Lower leg skin (tissue), 4 donors: Measurements from ENCODE around the gene RAB17. TPM values are rescaled to one million over a fixed set of nuclear protein-coding genes. Genes with fewer than 3 reads are reported as not detected.

Experiments used
- DNase-seq, 2 donors: peaks; one replicate each; pipeline ENCODE4 v3.0.0-alpha.2; 2019; ENCODE audit warnings: low spot score in 2 of 2
- H3K4me3 ChIP-seq: fragments of 200-600 bp; sonication (generic); 2 replicates; pipeline ENCODE4 v1.5.1; 2017; ENCODE audit warnings: mild to moderate bottlenecking, low read depth; ENCODE audit not compliant: poor library complexity, severe bottlenecking
- POLR2A ChIP-seq, 2 donors: fragments of 450-650 bp; IDR thresholded peaks; one replicate each; pipeline ENCODE4 v1.6.1; 2016 to 2017; ENCODE audit warnings: antibody characterized with exemption in 2 of 2, mild to moderate bottlenecking in 1 of 2, moderate library complexity in 1 of 2
- WGBS, 2 donors: methylation state at CpG; one replicate each; pipeline ENCODE4 v1.1.5; 2018; 5-methylcytosine and 5-hydroxymethylcytosine counted together
- intact Hi-C: fragments of 100-400 bp; cut with DNase I; formaldehyde crosslinking; loops from one replicate; pipeline ENCODE4 v1.15.0; 2023; ENCODE audit warnings: low total_unique reads
- total RNA-seq, 4 donors: library from RNA; depleted of rRNA; stranded (reverse); fragments of >200 nt; gene quantifications; one replicate each; pipeline ENCODE4 v1.1.0, GENCODE V29; 2016
- TF ChIP-seq, protein P1 (sequence below), 3 donors: fragments of 450-650 bp; IDR thresholded peaks; one replicate each; pipeline ENCODE4 v1.5.1; 2016; ENCODE audit warnings: antibody characterized with exemption in 3 of 3, mild to moderate bottlenecking in 3 of 3, moderate library complexity in 2 of 3

Gene RAB17
- total RNA-seq, 4 donors from 2014 or later, result 1.7 to 6.3 (median 2.8) TPM

DNA sequence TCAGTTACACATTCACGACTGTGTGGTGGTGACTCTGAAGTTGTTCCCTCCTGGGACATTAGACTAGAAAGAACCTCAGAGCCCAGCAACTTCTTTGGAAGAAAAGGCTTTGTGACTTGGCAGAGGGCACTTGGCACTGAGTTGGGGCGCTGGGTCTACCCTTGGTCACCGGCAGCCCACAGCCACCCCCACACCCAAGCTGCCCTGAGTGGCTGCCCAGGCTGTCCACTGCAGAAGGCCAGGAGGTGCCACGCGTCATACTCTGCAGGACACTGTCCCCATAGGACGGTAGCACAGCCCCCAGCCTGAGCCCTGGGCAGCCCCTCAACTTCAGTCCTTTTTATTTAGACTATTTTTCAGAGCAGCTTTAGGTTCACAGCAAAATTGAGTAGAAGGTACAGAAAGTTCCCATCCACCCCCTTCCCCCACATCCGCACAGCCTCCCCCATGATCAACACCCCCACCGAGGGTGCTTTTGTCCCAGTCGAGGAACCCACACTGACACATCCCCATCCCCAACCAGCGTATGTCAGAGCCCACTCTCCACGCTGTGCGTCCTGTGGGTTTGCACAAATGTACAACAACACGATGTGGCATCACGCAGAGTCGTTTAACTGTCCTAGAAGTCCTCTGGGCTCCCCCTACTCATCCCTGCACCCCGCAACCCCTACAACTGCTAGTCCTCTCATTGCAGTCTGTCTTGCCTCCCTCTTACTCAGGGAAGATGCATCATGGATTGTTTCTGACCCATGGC, 23.1 kb downstream of the RAB17 start:
- H3K4me3 ChIP-seq, result no peak overlapping the region
- whole genome bisulfite sequencing, 2 donors, result 85 to 86% methylated on average over 16 of the region's 16 CpGs
- DNase-seq, result no peak
- intact Hi-C loops, result no loop called here
- no peak for TF ChIP-seq POLR2A (IDR thresholded peaks at IDR 0.05)
- TF ChIP-seq, protein P1, sequence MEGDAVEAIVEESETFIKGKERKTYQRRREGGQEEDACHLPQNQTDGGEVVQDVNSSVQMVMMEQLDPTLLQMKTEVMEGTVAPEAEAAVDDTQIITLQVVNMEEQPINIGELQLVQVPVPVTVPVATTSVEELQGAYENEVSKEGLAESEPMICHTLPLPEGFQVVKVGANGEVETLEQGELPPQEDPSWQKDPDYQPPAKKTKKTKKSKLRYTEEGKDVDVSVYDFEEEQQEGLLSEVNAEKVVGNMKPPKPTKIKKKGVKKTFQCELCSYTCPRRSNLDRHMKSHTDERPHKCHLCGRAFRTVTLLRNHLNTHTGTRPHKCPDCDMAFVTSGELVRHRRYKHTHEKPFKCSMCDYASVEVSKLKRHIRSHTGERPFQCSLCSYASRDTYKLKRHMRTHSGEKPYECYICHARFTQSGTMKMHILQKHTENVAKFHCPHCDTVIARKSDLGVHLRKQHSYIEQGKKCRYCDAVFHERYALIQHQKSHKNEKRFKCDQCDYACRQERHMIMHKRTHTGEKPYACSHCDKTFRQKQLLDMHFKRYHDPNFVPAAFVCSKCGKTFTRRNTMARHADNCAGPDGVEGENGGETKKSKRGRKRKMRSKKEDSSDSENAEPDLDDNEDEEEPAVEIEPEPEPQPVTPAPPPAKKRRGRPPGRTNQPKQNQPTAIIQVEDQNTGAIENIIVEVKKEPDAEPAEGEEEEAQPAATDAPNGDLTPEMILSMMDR (IDR thresholded peaks at IDR 0.05), result no peak

- no peak within 1 kb of the TSS for H3K4me3 ChIP-seq
- intact Hi-C loops, result no loop called here
- 75 to 78% methylated on average over 26 to 30 of the region's 32 CpGs for WGBS, 2 donors
- TF ChIP-seq, protein P1 (IDR thresholded peaks at IDR 0.05), result no peak
- TF ChIP-seq POLR2A (IDR thresholded peaks at IDR 0.05), result no peak
- DNase-seq, result peak in 1 of 2 donors; percentile 82
Measured at GRCh38 chr2:237566401-237567235, 23.9 kb downstream of the RAB17 start, which contains the start of gene PRLH. PRLH (plus strand) TSS chr2:237566574; CDS start chr2:237566574, 0 bp downstream.

DNA sequence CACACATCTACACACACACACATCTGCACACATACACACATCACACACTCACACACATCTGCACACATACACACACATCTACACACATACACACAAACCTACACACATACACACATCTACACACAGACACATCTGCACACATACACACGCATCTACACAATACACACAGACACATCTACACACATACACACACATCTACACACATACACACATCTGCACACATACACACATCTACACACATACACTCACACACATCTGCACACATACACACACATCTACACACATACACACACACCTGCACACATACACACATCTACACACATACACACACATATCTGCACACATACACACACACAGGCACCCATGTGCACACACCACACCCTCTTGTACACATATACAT, 24.6 kb downstream of the RAB17 start:
- intact Hi-C loops, result no loop called here
- no peak for DNase-seq
- H3K4me3 ChIP-seq, result no peak overlapping the region
- 86 to 97% methylated on average over 1 of the region's 1 CpG for WGBS, 2 donors
- no peak for TF ChIP-seq POLR2A (IDR thresholded peaks at IDR 0.05)
- TF ChIP-seq, protein P1 (IDR thresholded peaks at IDR 0.05), result no peak

- WGBS, 2 donors, result 76 to 86% methylated on average over 12 of the region's 14 CpGs
- intact Hi-C loops, result no loop called here
- no peak for DNase-seq
- H3K4me3 ChIP-seq, result no peak overlapping the region
- TF ChIP-seq POLR2A (IDR thresholded peaks at IDR 0.05), result no peak
- TF ChIP-seq, protein P1 (IDR thresholded peaks at IDR 0.05), result no peak
Measured at GRCh38 chr2:237564526-237565131, 25.9 kb downstream of the RAB17 start.

- H3K4me3 ChIP-seq, result no peak overlapping the region
- TF ChIP-seq POLR2A (IDR thresholded peaks at IDR 0.05), result no peak
- DNase-seq, result no peak
- WGBS, 2 donors, result 31 to 44% methylated on average over 8 to 14 of the region's 14 CpGs
- intact Hi-C loops, result no loop called here
Measured at GRCh38 chr2:237563816-237564215, 26.7 kb downstream of the RAB17 start.

GRCh38 chr2:237561221-237561620, 29.3 kb downstream of the RAB17 start:
- TF ChIP-seq, protein P1 (IDR thresholded peaks at IDR 0.05), result no peak
- no peak for TF ChIP-seq POLR2A (IDR thresholded peaks at IDR 0.05)
- WGBS, 2 donors, result 90 to 93% methylated on average over 7 of the region's 7 CpGs
- intact Hi-C loops, result no loop called here
- no peak overlapping the region for H3K4me3 ChIP-seq
- DNase-seq, result no peak
